ENCODE results near the gene TGIF1. TPM values are rescaled to one million over a fixed set of nuclear protein-coding genes. Genes with fewer than 3 reads are reported as not detected.
"Not testable (repeated sequence)": the region's sequence is repeated elsewhere in the genome, so short reads cannot be mapped to it uniquely, and the experiment has no call there.

The TGIF1 gene
- total RNA-seq, 2 donors from 2014 or later, result 68.0 to 80.6 TPM

DNA sequence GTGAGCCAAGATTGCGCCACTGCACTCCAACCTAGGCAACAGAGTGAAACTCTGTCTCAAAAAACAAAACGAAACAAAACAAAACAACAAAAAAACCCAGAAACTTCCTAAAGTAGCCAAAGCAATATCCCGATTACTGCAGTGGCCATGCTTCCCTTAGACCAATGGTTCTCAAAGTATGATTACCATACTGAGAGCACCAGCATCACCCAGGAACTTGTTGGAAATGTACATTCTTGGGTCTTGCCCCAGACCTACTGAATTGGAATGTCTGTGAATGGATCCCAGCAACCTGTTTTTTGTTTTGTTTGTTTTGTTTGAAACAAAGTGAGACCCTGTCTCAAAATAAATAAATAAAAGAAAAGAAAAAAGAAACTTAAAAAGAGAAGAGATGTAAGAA lies 41.9 kb upstream of the TGIF1 start:
- no peak for DNase-seq
- H3K9ac ChIP-seq (ENCODE audit: low read depth in 2 of 2, low read length in 2 of 2), result no peak overlapping the region

DNA sequence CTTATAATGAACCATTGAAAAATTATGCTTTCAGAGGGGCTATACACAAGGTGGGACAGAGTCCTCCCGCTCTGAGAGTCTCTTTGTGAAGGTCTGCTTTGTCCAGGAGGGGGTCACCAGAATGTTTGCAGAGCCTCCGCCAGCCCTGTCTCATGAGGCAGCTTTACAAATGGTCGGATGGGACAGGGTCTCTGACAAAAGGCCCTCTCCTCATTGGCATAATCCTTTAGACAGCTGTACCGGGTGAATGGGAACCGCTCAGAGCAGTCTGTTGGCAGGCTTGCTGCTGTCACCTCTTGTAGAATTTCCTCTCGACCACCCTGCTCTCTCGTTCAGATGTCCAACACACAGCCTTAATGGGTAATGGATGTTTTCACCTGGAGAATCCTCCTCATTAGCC lies 40.2 kb upstream of the TGIF1 start:
- intact Hi-C loops (cut with DNase I), result no loop called here
- no peak overlapping the region for H3K4me3 ChIP-seq

More for the DNA sequence above, 41.9 kb upstream of the TGIF1 start:
- Histone ChIP-seq H3K9me3 (no peaks in the 10 kb centered on the region), H3K27me3 (no peaks in the 10 kb centered on the region), H3K36me3 (no peaks in the 10 kb centered on the region), H3K4me3 (no peak overlapping the region), H3K27ac (no peak overlapping the region), H3K4me1 (no peaks in the 10 kb centered on the region)
- TF ChIP-seq, protein P1, sequence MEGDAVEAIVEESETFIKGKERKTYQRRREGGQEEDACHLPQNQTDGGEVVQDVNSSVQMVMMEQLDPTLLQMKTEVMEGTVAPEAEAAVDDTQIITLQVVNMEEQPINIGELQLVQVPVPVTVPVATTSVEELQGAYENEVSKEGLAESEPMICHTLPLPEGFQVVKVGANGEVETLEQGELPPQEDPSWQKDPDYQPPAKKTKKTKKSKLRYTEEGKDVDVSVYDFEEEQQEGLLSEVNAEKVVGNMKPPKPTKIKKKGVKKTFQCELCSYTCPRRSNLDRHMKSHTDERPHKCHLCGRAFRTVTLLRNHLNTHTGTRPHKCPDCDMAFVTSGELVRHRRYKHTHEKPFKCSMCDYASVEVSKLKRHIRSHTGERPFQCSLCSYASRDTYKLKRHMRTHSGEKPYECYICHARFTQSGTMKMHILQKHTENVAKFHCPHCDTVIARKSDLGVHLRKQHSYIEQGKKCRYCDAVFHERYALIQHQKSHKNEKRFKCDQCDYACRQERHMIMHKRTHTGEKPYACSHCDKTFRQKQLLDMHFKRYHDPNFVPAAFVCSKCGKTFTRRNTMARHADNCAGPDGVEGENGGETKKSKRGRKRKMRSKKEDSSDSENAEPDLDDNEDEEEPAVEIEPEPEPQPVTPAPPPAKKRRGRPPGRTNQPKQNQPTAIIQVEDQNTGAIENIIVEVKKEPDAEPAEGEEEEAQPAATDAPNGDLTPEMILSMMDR (IDR thresholded peaks at IDR 0.05), result no peak
- intact Hi-C loops (cut with DNase I), result no loop called here

DNA sequence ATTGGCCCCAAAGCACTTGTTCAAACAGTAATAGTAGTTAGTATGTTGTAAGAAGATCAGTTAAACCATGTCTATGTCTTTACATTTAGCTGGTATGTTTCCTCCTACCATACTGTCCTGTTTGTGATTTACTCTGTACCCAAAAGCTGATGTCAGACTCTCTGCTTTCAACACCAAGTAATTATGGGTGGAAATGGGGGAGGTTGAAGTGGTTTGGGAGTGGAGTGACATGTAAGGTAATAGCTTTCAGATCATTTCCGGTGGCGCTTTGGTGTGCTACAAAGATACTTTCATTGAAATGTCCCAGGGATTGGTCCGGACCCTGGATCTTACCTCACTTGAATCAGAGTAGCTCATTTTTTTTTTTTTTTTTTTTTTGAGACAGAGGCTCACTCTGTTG lies 39.7 kb upstream of the TGIF1 start:
- H3K27me3 ChIP-seq, result no peaks in the 10 kb centered on the region
- H3K4me3 ChIP-seq, result no peak overlapping the region
- no peaks in the 10 kb centered on the region for H3K36me3 ChIP-seq
- TF ChIP-seq, protein P1 (IDR thresholded peaks at IDR 0.05), result no peak
- H3K9ac ChIP-seq (ENCODE audit: low read depth in 2 of 2, low read length in 2 of 2), result no peak overlapping the region
- DNase-seq, result no peak
- intact Hi-C loops (cut with DNase I), result no loop called here
- H3K27ac ChIP-seq, result no peak overlapping the region
- no peaks in the 10 kb centered on the region for H3K9me3 ChIP-seq
- no peaks in the 10 kb centered on the region for H3K4me1 ChIP-seq

More for the DNA sequence above, 40.2 kb upstream of the TGIF1 start:
- Histone ChIP-seq H3K27ac (no peak overlapping the region), H3K4me1 (no peaks in the 10 kb centered on the region), H3K27me3 (no peaks in the 10 kb centered on the region), H3K9me3 (no peaks in the 10 kb centered on the region), H3K9ac (ENCODE audit: low read depth in 2 of 2, low read length in 2 of 2) (no peak overlapping the region), H3K36me3 (no peaks in the 10 kb centered on the region)
- DNase-seq, result no peak
- TF ChIP-seq, protein P1 (IDR thresholded peaks at IDR 0.05), result no peak

DNA sequence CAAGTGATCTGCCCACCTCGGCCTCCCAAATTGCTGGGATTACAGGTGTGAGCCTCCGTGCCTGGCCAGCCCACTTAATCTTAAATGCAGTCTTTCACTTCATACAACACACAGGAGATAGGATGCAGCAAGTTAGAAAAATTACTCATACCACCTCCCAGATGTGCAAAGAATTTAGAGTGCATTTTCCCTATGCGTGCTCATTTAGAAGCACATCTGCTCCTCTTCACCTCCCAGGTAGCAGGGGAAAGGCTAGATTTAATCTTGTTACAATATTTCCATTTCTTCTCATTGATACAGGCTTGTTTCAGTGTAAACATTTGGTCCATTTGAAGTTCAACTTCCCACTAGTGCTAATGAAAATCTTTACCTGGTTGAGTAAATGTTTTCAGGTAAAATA lies 39.1 kb upstream of the TGIF1 start:
- intact Hi-C loops (cut with DNase I); H3K9me3 ChIP-seq; H3K27ac ChIP-seq; H3K4me1 ChIP-seq; H3K4me3 ChIP-seq; H3K9ac ChIP-seq (ENCODE audit: low read depth in 2 of 2, low read length in 2 of 2); H3K36me3 ChIP-seq; H3K27me3 ChIP-seq; DNase-seq: not testable (repeated sequence)

DNA sequence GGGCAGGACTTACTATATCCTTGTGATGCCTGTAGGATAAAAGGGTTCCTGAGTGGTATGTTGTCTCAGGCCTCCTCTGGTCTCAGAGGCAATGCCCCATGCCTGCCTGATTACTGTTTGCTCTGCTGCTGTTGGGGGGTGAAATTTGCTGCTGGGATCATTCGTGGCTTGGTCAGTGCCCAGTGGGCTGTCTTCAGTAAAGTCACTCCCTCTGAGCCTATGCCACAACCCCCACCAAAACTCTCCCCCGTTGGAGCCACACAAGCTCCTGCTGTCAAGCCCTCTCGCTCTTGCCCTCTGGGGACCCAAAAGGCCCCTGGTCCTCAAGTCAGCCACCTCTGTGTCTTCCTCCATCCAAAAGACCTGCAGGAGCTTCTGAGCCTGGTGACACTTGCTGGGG lies 38.6 kb upstream of the TGIF1 start:
- Histone ChIP-seq H3K36me3 (no peaks in the 10 kb centered on the region), H3K4me3 (no peak overlapping the region), H3K4me1 (no peaks in the 10 kb centered on the region), H3K27me3 (no peaks in the 10 kb centered on the region), H3K27ac (no peak overlapping the region), H3K9me3 (no peaks in the 10 kb centered on the region), H3K9ac (ENCODE audit: low read depth in 2 of 2, low read length in 2 of 2) (no peak overlapping the region)
- DNase-seq, result no peak
- intact Hi-C loops (cut with DNase I), result no loop called here
- TF ChIP-seq, protein P1 (IDR thresholded peaks at IDR 0.05), result no peak

DNA sequence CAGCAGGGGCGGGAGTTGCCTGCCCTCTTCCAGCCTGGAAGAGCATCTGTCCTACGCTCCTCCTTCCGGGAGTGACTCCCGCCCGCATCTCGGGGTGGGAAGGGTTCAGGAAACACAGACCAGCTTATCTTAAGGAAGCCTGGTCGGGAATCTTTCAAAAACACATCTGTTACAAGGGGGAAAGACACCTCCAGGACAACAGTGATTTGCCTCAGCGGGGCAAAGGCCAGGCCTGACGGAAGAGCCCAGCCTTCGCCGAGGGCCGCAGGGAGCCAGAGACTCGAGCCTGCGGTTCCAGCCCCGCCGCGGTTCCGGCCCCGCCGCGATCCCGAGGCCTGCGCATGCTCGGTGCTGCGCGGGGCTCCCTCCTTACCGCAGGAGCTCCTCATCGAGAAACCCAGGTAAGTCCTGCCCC lies 38.1 kb upstream of the TGIF1 start:
- Histone ChIP-seq H3K36me3 (no peaks in the 10 kb centered on the region), H3K27me3 (no peaks in the 10 kb centered on the region), H3K4me1 (no peaks in the 10 kb centered on the region), H3K9me3 (no peaks in the 10 kb centered on the region), H3K27ac (no peak overlapping the region), H3K4me3 (peak overlapping the region; percentile 26), H3K9ac (ENCODE audit: low read depth in 2 of 2, low read length in 2 of 2) (no peak overlapping the region)
- intact Hi-C loops (cut with DNase I), result no loop called here
- peak; percentile 67 for DNase-seq
- TF ChIP-seq, protein P1 (IDR thresholded peaks at IDR 0.05), result no peak

DNA sequence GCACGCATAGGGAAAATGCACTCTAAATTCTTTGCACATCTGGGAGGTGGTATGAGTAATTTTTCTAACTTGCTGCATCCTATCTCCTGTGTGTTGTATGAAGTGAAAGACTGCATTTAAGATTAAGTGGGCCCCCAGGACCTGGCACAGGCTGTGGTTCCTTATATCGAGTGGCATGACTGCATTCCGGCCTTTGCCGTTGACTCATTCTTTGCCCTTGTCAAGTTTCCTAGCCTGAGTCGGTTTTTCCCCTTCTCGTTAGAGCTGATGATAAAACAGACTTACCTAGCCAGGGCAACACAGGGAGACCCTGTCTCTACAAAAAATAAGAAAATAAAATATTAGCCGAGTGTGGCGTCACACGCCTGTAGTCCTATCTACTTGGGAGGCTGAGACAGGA lies 37.4 kb upstream of the TGIF1 start:
- H3K27ac ChIP-seq; H3K27me3 ChIP-seq; H3K9ac ChIP-seq (ENCODE audit: low read depth in 2 of 2, low read length in 2 of 2); H3K4me3 ChIP-seq; H3K4me1 ChIP-seq; intact Hi-C loops (cut with DNase I); H3K36me3 ChIP-seq; H3K9me3 ChIP-seq: not testable (repeated sequence)
- peak; percentile 21 for DNase-seq
